GOT3 (cell line): ENCODE results near the gene FOXO3.

Source experiments
- DNase-seq: peaks from one replicate; lab custom pipeline; 2025; ENCODE audit warnings: mixed read lengths; lab: John Stamatoyannopoulos, UW

FOXO3 gene

DNA sequence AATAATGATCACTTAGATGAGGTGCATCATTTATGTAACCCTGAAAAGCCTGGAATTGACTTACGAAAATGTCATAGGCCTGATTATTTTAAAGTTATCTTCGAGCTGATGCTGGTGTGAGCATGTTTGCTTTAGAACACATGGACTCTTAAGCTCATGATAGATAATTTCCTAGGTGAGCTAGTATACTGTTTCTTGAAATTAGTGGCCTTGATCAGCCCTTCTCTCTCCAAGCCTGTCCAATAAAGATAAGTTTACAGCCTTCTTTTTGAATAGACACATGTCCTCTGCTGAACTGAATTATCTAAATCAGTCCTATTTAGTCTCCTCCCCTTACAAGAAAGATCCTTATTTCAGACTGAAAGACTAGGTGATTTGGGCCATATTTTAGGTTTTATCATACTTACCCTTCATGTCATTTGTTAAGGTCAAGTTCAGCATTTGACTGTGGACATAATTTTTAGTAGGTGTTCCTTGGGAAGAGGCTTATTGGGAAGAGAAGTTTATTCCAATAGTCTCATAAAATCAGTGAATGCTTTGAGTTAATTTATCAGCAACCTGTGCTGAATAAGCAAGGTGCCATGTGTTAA, 15.3 kb downstream of the FOXO3 start:
- DNase-seq, result no peak

DNA sequence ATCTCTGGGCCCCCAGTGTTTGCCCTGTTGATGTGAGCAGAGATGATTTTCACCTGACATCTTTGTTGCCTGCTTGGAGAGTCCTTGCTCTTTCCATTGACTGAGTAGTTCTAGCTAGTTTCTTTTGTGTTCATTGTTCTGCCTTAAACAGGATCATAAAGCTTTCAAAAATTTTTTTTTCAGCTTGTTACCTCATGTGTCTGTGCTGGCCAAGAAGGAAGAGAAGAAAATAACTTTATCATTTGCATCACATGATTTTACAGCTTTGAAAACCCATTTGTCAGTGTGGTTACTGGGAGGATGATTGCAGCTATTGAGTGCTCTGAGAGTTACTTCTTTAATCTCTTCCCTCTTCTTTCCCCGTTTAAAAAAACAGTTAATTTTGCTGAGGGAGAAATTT, 16.0 kb downstream of the FOXO3 start:
- no peak for DNase-seq

DNA sequence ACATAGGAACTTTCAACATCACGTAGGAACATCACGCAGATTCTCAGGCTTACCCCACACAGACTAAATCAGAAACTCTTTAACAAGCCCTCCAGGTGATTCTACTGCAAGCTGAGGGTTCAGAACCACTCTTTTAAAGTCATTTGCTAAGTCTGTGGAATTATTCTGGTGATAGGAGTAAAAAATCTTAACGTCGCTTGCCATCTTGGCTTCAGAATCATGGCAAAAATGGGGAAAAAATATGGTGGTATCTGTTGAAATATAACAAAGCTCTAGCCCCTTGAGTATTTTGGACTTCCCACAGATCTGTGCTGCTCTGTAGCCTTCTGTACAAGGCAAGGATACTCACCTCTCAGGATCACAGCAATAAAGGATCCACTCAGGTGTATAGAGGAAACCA, 17.4 kb downstream of the FOXO3 start:
- no peak for DNase-seq

DNA sequence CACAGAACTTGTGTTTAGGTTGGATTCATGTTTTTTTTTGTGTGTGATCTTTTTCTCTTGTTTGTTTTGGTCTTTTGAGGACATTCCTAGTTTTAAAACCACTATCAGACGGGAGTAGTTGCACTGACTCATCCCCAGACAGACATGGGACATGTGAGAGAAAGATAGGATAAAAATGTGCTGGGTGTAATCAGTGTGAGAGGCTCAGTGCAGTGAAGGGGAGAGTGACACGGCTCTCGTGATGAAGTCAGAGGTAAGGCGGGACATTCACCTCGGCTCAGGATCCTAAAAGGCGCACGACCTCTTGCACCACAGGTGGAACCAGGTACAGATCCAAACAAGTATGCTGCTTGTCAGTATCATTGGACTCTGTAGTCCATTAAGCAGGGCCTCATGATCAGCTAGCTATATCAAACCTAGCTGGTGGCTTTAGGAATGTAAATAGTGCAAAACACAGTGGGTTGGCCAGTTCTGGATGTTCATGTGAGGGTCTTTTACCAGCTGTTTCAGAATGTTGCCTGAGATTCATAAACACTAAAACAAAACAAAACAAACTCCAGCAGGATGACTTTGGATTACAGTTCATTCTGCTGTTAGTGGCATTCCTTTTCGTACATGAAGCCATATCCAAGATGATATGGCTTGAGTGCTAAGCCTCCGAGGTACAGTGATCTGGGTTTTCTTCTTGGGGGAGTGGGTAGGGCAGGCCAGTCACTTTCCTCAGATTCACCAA, 18.0 kb downstream of the FOXO3 start:
- no peak for DNase-seq

DNA sequence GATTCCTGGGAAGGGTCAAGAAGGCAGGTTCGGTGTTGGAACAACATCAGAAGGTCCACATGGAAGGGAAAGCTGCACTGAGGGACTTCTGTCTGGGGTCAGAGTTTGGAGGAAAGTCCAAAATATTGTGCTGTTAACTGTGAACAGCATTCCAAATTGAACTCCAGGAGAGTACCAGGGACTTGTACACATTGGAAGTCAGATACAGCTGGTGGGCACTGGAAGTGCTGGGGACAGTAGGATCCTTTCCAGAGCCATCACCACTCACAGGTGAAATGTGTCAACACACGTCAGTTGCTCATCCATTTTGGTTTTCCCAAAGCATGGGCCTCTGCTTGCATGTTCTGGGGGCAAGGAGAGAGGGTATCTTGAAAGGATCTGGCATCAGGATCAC, 18.6 kb downstream of the FOXO3 start:
- no peak for DNase-seq

DNA sequence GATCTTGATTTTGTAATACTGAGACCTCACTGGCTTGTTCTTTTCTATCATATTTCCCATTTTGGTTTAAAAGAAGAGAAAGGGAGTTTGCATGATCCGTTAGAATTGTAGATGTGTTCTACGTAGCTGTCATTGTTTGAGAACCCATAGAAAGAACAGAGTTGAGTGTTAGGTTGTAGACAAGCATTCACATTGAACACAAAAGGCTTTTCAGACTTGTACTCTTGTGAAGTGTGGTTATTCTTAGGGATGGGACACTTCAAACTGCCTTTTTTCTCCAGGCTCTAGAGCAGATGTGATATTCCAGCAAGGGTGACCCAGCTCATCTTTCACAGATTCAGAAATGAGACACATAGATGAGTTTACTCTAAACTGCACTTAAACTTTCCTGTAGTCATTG, 19.9 kb downstream of the FOXO3 start:
- DNase-seq, result no peak

DNA sequence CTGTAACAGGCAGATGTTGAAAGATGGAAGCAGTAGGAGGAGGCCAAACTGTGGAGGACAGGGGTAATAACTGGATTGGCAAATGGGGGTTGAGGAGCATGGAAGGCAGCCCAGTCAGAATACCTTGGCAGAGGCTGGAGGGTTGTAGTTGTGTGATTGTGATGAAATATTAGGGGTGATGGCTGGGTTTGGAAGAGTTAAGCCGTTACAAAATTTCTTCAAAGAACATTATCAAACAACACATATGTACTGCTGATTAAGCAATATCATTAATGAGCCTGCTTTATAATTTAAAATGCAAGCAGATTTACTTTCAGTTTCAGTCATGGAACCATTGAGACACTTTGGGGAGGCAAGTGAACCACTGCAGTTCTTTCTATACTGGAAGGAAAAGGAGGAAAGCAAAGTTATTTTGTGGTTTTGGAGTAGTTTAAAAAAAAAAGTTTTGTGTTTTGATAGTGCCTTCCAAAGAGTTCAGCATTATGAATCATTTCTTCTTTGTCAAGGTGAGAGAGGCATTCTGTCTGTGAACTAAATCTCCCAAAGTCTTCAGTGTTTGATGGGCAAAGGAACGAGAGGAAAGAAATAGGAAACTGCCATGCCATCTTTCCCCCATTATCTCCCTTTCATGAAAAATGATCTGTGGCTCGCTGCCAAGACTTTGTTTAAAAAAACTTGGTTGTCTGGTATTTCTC, 20.7 kb downstream of the FOXO3 start:
- no peak for DNase-seq

DNA sequence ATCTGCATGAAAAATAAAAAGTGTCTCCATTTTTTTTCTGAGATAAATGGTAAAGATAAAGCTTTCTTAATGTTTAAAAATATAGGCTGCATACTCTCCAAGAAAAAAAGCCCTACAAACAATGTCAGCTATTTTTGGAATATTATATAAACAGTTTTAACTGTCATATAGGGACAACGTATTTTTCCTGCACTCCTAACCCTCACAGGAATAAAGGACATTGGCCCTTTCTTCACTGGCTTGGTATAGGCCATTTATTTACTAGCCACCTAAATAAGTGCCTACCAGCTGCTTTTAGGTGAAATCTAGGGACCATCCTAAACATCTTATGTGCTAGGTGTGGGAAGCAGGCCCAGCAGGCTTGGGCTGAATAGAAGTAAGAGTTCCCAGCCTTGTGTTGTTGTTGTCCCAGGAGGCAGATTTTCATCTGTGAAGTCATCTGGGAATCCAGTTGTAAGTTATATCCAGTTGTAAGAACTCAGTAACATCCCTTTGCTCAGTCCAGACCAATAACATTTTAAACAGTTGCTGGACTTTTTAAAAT, 21.3 kb downstream of the FOXO3 start:
- DNase-seq, result no peak

DNA sequence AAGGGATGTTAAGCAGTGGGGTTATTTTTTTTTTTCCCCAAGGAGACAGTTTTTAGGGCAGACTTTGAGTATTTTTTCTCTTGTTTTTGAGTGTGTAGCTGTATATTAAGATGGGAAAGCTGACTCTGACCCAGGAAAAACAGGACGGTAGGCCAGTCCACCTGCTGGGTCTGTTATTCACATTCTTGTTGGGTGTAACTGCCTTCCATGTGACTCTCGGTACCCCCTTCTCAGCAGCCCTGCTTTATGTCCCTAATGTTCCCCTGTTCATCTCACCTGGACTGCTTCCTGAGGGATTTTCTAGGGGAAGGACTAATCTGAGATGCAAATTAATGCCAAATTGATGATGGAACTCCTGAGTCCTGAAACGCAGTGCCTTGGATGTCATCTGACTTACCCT, 21.9 kb downstream of the FOXO3 start:
- DNase-seq, result no peak

DNA sequence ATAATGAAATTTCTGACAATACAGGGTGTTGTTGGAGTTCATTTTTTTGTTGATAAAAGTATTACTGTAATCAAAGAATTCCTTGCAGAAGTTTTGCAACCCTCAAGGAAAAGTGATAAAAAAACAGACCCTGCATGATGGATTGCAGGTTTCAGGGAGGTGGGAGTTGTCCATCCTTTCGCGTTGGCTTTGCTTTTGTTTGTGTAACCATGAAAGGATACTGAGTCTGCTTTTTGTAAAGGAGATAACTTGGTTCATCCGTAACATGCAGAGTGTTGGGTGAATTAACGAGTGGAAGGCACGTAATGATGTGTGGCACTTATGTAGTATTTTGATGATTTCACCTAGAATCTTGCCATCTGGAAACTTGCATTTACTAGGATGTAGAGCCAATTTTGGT, 23.6 kb downstream of the FOXO3 start:
- no peak for DNase-seq

DNA sequence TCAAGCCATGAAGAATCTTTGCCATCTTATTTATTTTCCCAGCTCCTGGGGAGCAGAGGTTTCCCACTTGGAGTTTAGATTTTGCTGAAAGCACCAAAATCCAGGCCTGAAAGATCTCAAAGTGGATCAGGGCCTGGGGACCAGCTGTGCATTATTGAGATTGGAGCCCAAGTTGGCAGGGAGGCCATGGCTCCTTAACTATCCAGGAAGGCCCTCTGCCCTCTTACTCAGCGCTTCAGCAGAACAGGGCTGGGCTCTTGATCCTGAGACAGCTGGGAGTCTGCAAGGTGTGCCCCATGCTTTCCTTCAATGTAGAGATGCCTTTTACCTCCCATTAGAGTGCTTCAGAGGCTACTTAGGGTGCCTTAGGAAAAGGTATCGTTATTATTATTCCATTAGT, 24.6 kb downstream of the FOXO3 start:
- DNase-seq, result no peak

DNA sequence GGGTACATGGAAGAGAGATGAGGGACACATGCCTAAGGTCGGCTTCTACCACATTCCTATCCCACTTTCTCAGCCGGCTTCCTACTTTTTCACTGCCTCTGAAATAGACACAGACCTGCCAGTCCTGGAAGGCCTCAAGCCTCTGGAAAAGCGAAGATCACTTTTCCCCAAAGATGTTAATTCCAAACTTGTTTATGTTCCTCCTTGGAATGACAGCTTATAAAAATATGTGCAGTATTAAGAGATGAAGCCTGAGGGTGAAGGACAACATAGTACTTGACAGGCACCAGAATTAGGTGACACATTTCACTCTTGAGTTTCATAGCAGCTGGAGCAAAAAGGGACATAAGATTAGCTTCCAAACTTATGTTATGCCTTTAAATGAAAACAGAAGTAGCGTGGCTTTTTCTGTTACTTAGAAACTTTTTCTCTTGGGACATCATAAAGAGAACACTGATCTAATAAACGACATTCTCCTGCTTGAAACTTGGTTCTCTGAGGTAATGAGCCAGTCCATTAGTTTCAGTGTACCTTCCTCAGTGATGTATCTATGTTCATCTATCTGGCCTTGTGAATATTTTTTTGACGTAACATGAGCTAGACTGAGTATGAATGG, 25.3 kb downstream of the FOXO3 start:
- DNase-seq, result no peak

DNA sequence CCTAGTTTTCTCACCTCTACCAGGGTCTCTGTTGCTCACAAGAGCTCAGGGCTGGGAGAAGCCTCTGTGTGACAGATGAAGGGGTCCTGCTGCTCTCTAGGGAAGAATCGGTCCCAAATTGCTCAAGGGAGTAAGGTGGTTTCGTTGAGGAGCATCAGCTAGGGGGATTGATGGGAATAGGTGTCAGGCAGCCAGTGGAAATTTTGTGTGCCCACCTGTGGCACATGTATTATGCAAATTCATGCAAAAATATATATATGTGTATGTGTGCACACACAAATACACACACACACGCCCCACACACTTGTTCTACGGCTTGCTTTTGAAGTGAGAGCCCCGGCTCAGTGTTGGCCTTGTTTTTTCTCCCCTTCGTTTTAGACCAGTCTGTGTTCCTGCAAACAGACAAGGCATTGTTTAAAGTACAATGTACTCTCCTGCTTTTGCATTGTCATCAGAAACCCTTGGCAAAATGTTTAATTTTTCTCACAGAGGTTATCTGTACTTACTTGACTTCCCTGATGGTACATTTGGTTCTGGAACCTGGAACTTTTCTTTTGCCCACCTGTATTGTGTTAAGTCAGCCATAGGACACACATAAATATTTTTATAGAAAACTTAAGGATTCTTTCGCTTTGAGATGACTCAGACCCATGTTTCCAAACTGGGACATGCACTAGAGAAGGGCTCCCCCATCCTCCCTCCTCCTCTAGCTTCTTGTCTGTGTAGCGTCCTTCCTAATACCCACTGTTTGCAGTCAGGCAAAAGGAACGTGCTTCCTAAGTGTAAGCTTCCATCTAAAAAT, 26.7 kb downstream of the FOXO3 start:
- DNase-seq, result no peak

DNA sequence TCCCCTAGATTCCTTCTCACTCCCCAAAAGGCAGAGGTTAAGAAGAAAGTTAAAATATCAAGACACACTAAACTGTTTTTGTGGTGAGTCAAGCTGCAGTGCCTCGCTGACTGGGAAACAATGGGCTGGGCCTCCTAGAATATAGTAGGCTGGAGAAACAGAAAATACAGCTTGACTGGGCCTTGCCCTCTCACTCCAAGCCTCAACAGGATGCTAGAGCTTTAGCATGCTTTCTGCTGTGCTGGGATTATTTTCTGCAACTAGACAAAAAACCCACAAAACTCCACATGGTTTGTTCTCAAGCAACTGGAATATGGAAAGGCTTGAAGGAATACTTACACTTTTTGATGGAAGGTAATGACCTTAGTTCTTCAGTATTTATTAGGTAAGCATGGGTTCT, 27.9 kb downstream of the FOXO3 start:
- DNase-seq, result no peak

DNA sequence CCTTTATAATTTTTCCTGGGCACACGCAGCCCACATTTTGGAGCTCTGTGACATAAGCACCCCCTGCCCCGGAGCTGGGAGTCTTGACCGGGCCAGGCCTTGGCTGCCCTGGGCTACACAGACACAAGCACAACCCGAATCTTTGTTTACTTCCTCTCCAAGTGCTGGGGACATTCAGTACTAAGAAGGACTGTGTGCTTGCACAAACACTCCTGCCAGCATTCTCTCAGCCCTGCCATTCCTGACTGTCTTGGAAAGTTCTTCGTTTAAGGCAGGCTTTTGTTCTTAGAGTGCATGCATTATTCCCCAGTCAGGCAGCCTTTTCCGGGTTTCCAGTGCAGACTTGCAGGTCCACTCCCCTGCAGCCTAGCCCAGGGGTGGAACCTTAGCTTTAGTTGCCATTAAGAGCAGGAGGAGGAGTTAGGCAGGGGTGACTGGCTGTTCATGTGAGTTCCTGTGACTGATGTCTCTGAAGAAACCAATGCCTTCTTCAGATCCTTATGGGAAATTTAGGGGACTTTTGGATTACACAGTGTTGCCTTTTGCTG, 28.6 kb downstream of the FOXO3 start:
- no peak for DNase-seq

DNA sequence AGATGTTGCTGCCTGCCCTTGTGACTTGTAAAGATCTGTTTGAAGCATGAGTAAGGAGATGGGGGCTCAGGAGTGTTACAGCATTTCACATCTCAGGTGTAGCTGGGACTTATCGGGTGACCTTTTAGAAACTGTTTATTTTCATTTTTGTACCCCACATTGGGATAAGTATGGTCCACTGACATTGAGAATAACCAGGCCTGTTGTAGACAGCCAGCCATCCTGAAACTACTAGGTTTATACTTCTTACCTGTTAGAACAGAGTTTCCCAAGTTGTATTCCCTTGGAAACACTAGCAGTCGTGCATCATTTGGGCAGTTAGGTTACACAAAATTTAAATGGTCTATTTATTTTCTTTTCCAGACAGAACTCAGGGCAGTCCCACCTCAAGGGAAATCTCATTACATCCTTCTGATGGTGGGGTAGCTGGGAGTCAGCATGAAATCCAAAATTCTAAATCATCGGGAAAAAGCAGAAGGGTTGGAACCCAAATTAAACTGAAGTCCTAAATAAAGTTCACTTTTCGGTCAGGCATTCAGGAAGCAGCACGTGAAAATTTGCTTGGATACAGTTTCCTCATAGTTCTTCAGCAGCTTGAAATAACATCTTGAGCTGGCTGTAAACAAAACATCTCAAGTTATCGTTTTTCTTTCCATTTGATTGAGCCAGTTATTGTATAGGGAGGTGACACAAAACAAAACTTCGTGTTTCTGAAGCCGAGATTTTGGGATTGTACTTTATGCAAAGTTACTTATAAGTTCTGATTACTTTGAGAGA, 30.5 kb downstream of the FOXO3 start:
- no peak for DNase-seq

DNA sequence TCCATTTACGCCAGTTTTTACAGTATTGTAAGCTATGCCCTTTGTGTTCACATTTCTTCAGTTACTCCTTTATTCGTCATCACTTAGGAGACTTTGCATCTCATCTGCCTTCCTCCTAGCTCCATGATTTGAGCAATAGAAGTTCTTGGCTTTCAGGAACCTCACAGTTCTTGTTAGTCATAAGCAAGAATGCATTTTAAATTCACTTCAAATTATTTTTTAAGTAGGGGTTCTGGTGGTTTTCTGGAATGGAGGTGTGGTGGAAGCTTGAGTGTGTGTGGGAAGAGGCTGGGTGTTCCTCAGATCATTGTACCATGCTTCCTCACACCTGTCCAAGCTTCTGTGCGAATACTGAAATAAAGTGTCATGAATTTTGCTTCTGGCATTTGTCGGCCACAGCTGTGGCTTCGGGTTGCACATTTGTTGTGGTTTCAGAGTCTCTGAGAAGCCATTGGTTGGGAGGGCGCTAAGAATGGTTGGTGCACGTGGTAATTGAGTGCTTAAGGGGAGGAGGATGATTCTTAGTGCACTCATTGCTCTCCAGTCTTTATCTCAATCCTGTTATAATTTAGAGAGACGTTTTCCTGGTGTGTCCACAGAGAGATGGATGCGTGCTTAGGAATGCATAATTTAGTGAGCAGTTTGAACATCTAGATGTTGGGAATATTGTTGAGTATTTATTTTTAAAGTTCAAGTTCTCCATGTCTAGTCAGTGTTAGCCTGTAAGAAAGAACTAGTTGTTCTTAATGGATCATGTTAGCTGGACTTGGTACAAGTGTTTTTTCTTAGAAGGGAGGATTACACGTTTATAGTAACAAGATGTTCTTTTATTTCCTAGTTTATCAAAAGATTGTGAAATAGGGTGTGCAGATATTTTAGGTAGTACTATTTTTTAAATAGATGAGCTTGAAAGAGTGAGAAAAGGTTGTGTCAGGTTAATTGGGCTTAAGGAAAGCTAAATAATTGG, 31.9 kb downstream of the FOXO3 start:
- DNase-seq, result no peak

DNA sequence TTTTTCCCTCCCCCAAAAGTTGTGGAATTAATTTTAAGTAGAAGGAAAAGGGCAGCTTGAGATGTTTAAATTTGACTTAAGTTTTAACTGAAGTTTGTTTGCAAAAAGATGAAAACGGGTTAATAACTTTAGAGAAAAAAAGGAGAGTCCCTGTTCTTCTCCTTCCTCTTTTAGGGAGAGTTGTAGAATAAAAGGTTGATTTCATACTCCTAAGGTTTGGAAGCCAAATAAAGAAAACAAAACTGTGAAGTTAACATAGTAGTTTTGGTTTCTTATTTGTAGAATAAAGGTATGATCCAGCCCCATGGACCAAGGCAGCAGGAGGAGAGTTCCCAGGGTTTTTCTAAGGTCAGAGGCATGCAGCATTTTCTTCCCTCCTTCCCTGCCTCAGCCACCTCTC, 33.4 kb downstream of the FOXO3 start:
- DNase-seq, result no peak

DNA sequence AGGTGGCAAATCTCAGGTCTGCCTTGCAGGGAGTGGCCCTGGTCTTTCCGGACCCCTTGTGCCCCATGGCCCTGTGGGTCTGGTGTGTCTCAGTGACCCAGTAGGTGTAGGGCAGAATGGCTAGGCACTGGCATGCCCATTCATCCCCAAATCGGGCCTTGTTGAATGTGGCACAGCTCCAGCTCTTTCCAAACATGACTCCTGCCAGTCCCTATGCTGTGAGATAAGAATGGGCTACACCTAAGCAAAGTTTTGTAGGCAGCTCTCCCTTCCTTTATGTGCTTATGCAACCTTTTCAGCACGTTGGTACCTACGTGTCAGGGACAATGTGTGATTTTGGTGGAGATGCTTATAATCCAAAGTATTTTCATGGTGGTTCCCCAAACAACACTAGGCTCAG, 33.9 kb downstream of the FOXO3 start:
- DNase-seq, result no peak

DNA sequence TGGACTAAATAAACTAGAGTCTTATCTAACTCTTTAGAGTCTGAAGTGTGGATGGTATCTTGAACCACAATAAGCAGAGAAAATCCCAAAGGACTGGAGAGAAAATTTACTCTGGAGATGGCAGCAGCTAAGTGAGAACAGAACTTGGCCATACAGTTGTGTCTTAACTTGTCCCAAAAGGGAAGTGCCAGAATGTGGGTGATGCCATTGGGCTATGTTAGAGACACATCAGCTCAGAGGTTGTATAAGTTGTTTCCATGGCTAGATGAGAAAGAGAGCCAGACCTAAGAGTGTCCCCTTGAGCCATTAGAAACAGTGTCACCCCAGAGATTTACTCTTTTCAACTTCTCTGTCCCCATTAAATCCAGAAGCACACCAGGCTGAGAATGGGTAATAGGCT, 36.2 kb downstream of the FOXO3 start:
- no peak for DNase-seq
